NCI-H187 treated with DMSO at 0.1 percent for 48 hours (cell line): Measurements from ENCODE around the gene MON1B.
A peak's percentile ranks its signal among the peaks of the same experiment; 100 is the strongest.
"Not testable (repeated sequence)": the region's sequence is repeated elsewhere in the genome, so short reads cannot be mapped to it uniquely, and the experiment has no call there.

Experiments used
- DNase-seq: peaks from one replicate; lab custom pipeline; 2025; lab: John Stamatoyannopoulos, UW

Gene MON1B

DNA sequence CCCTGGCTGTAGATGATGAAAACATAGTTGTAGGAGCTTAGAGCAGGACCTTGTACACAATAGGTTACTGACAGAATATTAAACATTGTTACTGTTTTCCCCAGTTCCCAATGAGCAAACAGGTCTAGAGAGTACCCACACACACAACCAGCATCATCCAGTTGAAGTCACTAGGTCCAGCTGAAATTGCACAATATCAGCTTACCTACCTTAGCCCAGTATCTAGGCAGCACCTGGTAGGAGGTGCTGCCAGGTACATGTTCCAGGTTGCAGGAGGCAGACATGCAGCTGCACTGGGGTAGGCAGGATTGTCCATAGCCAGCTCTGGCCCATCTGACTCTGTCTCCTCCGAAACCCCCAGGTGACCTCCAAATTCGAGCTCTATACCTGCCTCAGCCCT is 6.8 kb downstream of the MON1B start:
- DNase-seq: no peak

DNA sequence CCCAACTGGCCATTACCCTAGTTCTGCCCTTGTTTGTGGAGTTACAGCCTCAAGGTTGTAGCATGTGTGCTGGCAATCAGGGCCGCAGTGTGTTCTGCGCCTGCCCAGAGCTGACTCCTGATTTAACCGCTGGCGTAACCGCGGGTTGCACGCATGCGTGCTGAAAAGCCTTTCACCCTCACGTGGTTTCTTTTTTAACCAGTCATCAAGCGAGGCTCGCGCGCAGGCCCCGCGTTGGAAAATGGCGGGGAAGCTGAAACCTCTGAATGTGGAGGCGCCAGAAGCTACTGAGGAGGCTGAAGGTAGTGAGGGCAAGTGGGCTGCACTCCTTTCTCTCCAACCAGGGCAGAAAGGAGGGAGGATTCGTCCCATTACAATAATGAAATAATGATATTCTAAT is 8.2 kb downstream of the MON1B start, which contains the start of gene SYCE1L:
SYCE1L (plus strand) TSS at position 198 of the 400 bp plus-strand sequence; CDS start at position 242, 44 bp downstream.
- no peak for DNase-seq

DNA sequence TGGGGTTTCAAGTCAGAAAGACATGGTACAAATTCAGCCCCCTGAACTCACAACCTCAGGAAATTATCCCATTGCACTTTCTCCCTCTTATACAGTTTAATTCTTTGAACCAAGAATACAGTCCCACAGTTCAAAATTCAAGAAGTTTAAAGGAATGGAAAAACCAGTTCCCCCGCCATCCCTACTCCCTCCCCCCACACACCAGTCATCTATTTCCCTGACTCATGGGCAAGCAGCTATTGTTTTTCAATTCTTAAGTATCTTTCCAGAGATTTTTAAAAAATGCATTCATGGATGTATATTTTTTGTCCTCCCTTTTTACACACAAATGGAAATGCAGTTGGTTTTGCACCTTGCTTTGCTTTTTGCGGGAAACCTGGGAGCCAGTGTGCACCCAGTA is 15.5 kb downstream of the MON1B start:
- DNase-seq: no peak

DNA sequence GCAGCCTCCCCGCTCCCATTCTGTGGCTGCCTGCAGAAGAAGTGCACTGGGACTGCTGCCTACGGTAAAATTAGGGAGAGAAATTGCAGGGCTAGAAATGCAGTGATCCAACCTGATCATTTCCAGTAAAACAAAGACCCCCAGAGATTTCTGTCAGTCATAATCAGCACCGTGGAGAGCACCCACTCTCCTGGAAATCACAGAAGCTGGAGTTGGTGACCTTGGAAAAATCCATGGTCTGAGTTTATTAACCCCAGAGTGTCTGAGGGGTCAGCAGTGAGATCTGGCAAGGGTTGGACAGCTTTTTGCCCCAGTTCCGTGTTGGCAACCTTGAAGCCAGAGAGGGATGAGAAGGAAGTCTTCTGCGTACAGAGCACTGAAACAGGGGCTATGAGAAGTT is 16.0 kb downstream of the MON1B start:
- no peak for DNase-seq

DNA sequence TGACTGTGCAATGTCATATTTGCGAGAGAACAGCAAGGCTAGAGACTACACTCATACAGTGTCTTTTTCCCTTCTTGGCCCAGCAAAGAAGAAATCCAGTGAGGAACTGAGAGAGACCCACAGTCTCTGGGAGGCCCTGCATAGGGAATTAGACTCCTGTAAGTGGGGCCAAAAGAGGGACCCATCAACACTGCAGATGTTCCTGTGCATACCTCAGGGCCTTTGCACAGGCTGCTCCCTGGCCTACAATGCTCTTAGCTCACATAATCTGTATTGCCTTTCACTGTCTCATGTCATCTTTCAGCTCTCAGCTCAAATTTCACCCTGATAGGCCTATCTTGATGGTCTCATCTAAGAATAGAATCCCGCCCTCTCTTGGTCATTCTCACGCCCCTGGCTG is 17.4 kb downstream of the MON1B start:
- no peak for DNase-seq

DNA sequence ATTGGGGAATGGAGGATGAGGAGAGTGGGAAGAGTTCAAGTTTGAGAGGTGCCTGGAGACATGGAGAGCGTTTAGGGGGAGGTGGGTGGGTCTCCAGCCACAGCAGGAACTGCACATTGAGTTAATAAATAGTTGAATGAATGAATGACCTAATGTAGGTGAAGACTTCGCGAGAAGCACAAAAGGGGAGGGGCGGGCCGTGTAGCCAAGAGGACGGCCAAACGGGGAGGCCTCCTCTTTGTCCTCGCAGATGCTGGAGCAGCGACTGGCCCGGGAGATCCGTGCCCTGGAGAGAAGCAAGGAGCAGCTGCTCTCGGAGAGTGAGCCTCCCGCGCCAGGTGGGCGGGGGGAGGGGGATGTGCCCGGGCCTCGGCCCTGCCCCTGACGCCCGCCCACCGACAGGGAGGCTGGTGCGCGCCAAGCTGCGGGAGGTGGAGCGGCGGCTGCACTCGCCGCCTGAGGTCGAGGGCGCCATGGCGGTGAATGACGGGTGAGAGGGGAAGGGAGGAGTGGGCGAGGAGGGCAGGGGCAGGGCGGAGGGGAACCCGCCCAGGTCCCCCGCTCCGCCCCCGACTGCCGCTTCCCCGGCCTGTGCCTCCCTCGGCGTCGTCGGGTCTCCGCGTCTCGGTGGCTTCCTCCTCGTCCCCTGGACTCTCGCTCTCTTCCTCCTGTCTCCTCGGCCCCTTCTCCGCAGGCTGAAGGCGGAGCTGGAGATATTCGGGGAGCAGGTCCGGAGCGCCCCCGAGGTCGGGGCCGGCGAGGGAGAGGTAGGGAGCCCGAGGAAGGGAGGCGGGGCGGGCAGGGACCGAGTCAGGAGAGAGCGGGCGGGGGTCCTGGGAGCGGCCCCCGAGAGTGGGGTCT is 21.1 kb downstream of the MON1B start:
- no peak for DNase-seq

DNA sequence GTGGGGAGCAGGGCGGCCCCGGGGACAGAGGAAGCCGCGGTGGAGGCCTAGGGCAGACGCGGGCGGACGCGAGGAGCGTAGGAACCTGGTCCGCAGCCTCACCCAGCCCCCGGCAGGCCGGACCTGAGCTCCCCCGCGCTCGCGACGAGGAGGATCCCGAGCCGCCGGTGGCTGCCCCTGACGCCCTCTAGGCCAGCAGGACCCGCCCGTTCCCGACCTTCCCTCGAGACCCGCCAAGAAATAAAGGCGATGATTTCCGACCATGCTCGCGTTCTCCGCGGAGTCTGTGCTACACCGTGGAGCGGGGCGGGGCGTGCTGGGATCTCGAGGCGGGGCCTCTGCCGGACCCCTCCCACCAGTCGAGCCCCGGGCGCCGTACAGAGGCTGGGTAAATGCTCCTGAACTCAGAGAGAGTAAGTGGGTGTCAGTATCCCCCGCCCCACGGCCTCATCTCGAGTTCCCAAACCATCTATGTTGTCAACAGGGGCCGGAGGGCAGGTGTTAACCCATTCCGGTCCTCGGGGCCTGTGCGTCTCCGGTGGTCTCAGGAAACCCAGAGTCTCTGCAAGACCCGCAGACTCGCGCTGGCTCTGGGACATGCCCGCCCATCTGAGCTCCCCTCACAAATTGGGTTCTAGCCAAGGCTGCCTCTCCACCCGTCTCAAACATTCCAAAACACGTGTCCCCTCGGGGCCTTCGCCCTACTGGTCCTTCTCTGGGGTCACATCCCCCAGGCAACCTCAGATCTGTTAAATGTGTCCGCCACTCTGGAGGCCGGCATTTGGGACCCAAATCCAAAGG is 22.0 kb downstream of the MON1B start:
- DNase-seq: no peak

DNA sequence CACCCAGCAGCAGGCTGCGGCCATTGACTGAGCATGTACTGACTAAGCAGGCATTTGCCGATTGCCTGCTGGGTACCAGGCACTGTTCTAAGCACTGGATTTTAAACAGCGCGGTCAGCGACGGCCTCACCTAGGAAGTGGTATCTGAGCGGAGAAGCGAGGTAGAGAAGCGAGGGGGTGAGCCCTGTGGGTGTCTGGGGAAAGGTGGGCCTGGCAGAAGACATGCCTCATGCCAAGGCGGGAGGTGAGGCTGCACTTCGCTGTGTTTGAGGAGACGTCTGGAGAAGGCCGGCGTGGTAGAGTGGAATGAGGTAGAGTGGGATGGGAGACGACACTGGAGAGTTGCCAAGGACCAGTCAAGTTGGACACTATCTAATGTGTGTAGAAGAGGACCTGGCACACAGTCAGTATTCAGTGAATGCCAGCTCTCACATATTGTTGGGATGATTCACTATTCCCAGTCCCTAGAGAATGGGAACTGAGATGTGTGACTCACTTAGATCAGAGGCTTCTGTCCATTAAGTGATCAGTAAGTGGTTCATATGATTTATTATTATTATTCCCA is 22.6 kb downstream of the MON1B start:
- DNase-seq: no peak

DNA sequence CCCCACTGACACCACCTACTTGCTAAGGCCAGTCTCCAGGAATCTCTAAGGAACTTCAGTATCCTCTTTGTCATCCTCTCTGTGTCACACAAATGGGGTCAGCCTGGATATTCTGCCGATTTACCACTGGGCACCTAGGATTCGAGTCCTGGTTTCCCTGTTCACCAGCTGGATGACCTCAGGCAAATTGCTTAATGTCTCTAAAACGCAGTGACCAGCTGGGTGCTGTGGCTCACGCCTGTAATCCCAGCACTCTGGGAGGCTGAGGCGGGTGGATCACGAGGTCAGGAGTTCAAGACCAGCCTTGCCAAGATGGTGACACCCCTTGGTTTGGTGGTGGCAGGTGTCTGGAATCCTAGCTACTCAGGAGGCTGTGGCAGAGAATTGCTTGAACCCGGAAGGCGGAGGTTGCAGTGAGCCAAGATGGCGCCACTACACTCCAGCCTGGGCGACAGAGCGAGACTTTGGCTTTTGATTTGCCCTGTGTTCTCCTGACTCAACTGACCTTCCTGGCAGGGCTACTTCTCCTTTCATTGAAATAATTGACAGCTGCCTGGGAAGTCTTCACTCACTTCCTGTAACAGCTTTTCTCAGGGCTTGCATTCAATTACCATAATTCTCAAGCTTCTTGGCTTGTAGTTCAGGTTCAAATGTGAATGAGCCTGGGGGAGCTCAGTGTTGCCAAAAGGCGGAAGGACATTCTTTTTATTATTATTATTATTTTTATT is 23.6 kb downstream of the MON1B start:
- no peak for DNase-seq

DNA sequence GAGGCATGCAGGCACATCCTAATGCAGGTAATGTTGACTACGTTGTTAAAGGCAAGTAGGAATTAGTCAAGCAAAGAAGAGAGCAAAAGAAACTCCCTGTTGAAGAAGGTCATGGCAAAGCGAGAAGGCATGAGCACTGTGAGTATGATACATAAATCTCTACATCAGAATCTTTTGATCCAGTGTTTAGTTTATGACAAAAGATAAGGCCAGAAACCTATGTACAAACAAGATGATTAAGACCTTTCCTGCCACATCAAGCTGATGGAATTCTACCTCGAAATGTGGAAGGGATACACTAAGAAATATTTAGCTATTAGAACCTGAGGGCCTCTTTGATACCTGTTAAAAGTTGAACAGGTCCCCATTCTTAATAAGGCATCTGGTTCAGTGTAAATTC is 28.4 kb downstream of the MON1B start:
- no peak for DNase-seq

DNA sequence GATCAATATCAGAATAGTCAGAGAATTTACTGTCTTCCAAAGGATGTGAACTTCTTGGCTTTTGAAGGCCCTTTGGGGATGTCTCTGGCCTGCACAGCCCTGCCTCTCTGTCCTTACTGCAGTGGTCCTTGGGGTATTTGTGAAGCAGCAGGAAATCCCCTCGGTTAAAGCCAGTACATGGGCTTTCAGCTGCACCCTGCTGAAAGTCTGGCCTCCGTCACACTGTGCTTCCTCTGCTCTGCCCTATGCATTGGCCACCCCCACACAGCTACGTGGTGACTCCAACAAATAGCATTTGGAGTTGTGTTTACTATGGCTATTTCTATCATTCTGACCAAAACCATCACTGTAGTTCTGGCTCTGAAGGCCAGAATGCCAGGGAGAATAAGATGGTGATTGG is 29.4 kb downstream of the MON1B start:
- no peak for DNase-seq

DNA sequence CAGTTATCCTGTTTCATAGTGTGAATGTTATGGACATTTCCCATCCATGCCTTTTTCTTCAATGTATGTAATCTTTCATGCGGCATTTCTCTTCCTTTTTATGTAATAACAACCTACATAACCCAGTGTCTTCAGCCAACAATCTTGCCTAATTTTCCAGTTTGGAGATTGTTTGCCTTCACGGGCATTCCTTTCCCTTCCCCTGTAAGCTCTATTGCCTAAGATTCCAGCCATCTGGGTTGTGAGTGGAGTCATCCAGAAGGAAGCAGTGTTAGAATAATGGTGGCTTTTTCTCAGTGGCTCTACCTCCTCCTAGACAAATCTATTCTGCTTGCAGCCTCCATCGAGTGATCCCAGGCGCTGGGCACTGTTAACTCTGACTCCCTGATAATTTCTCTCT is 30.5 kb downstream of the MON1B start:
- no peak for DNase-seq

DNA sequence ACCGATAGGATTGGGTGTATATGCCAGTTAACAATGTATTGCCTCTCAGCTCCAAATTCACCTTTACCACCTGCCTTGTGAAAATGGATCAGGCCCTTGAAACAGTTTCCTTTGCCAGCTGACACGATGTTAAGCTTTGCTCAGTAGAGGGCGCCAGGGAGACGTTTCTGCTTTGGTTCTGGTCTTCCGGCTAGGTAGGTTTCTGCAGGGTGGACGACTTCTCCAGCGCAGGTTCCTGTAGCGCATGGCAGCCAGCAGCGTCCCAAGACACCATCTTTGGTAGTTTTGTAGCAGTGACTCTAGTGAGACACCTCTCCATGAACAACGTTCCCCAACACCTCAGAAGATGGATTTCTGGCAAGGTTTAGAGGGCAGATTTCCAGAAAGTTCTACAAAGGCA is 32.2 kb downstream of the MON1B start:
- DNase-seq: no peak

DNA sequence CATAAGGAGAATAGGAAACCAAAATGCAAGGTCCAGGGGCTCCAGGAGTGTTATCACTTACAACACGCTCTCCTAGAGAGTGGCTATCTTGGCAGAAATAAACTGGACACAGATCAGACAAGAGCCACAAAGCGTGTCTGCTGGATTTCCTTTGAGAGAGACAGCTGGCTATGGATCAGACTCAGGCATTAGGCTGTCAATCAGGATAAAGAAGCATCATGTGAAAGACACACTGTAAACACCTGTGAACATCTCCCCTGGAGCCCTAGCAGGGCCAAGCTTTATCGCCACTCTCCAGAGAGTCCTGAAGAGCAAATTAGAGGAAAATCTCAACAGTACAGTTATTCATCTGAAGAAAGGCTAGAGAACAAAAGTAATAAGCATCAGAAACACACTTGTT is 34.2 kb downstream of the MON1B start:
- DNase-seq: no peak

DNA sequence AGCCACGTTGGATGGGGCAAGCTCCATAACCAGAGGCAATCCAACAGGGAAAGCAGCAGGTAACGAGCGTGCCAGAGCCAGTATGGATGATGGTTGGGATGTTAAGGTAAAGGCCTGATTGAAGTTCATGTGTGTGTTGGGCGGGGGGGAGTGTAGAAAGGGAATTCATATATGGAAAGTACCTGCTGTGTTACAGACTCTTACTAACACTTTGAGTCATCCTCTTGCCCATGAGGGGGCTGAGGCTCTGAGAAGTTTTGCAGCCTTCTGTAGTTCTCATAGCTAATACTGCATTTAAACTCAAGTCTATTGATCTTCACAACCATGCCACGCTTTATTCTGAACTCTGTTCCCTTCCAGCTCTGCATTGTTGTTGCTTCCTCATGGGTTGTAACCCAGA is 36.8 kb downstream of the MON1B start:
- no peak for DNase-seq

DNA sequence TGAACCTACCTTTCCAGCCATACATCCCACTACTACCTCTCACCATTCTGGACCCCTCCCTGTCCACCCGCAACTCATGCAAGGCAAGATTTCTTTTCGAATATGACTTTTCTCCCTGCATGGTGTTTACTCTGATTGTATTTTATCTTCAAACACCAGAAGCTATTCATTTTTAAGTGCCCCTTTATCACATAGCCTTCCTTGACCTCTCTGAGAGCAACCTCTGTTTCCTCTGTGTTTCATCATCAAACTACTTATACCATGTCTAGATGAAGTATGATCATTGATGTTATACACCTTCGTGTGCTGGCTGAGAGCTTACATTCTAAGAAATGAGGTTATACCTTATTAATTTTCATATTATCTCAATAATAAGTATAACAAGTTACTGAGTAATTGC is 40.1 kb downstream of the MON1B start:
- DNase-seq: no peak

DNA sequence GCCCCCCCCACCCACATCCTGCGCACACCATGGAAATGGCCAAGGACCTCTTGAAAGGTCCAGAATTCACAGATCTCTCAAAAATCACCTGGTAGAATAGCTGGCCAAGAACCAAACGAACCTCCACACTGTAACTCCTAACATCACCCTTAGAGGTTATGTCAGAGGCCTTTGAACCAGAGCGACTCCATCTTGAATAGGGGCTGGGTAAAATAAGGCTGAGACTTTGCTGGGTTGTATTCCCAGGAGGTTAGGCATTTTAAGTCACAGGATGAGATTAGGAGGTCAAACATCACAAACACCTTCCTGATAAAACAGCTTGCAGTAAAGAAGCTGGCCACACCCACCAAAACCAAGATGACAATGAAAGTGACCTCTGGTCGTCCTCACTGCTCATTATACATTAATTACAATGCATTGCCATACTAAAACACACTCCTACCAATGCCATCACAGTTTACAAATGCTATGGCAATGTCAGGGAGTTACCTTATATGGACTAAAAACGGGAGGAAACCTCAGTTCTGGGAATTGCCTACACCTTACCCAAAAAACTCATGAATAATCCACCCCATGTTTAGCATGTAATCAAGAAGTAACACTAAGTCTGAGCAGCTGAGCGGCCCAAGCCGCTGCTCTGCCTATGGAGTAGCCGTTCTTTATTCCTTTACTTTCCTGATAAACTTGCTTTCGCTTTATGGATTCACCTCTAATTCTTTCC is 43.0 kb downstream of the MON1B start:
- no peak for DNase-seq

DNA sequence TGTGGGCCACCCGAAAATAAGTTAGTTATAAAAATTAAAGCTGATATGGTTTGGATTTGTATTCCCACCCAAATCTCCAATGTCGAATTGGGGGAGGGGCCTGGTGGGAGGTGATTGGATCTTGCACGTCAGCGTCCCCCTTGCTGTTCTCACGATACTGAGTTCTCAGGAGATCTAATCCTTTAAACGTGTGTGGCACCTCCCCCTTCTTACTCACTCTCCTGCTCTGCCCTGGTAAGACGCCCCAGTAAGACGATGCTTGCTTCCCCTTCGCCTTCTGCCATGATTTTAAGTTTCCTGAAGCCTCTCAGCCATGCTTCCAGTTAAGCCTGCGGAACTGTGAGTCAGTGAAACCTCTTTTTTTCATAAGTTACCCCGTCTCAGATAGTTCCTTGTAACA is 43.6 kb downstream of the MON1B start:
- no peak for DNase-seq

DNA sequence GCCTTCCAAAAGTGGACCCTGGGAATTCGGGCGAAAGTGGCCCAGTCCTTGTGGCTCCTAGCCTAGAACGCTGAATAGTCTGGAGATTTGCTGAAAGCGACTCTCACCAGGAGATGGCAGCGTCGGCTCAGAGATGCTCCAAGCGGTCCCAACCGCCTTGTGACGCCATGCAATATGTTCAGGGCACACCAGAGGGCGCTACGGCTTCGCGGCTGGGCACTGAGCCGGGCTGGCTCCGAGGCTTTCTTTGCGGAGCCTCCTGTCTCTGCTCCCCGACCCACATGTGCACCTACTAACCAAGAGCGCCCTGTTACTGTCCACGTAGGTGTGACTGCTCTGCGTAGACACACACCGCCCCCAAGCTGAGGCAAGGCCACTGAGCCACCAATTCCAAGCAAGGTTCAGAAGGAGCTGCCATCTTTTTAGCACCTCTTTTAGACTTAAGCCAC is 45.1 kb downstream of the MON1B start:
- no peak for DNase-seq

DNA sequence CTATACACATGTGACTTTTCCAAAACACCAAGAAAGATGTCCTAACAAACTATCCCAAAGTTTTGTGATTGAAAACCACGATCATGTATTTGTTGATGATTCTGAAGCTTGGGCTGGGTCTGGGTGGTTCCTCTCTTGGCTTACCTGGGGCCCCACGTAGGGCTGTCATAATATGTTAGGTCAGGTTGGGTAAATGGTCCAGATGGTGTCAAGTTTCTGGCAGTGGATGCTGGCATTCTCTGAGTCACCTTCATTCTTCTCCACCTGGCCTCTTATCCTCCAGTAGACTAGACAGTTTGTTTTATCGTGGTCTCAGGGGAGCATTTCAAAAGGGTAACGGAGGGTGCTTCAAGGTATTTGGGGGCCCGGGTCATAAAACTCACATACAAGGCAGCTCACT is 47.6 kb downstream of the MON1B start:
- DNase-seq: peak; percentile 26

DNA sequence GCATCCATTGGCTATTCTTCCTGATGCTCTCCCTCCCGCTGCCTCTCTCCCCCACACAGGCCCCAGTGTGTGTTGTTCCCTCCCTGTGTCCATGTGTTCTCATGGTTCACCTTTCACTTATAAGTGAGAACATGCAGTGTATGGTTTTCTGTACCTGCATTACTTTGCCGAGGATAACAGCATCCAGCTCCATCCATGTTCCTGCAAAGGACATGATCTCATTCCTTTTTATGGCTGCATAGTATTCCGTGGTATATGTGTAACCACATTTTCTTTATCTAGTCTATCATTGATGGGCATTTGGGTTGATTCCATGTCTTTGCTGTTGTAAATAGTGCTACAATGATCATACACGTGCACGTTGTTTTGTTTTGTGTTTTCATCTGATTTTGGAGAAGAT is 51.5 kb downstream of the MON1B start:
- not testable (repeated sequence) for DNase-seq

DNA sequence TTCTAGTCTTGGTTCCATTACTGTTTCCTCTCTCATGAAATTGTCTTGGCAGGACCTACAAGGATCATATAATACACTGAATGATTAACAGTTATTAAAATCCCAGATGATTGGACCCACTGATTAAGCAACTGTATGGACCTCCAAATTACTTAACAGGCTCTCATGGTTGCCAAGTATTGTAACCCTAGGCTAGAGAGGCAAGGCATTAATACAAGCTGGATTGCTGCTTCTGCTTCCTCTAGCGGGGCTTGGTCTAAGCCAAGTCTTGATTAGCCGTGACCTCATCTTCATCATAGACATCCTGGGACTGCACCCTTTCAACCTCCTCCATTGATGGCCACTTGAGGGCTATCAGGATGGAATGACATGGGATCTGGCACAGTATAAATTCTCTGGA is 55.2 kb downstream of the MON1B start:
- DNase-seq: no peak
